ENCODE results near the gene LRRC3B. TPM values are rescaled to one million over a fixed set of nuclear protein-coding genes. Genes with fewer than 3 reads are reported as not detected.

Gene LRRC3B
- polyA plus RNA-seq, 3 donors, result 1.4 to 1.9 (median 1.7) TPM

DNA sequence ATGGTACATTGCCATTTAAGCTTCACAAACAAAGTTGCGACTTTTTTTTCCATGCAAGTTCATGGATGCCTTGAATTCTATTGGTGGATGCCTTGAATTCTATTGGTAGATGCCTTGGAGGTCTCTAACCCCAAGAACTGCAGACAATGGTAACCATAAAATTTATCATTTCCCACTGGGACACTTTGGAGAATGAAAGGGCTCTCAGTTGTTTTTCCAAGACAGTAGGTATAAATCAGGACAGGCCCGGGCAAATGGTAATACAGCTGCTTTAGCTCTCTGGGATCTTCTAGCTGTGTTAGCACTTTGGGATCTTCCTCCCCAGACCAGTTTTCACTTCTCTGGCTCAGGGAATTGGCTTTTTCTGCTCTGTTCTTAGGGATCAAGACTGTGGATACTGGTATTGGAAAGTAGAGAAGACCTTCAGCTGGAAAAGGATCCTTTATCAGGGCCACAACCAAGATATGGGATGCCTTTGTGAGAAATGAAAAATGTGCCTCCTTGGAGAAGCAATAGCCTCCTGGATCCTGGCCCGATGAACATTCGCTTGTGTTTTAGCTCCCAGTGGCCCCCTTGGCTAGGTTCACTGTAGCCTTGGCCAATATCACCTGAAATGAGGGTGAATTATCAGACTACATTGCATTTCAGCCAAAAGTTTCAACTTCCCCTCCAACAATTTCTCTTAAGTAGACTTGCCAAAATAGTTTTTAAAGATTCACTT is 8.3 kb downstream of the LRRC3B start:
- DNase-seq, result no peak

DNA sequence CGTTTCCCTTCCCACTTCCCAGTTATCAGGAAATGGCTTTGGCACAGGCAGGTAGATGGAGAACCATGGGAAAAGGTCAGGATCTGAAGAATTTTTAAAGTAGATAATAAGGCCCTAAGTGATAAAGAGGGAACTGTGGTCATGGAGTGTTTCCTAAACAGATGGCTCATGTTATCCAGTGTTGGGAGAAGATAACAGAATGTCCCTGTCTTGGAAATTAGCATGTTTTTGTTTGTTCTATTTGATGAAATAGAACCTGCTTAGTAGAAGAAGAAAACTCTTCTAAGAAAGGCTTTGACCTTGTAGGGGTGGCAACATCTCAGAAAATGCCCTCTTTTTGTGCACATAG is 8.8 kb downstream of the LRRC3B start:
- no peak for DNase-seq

DNA sequence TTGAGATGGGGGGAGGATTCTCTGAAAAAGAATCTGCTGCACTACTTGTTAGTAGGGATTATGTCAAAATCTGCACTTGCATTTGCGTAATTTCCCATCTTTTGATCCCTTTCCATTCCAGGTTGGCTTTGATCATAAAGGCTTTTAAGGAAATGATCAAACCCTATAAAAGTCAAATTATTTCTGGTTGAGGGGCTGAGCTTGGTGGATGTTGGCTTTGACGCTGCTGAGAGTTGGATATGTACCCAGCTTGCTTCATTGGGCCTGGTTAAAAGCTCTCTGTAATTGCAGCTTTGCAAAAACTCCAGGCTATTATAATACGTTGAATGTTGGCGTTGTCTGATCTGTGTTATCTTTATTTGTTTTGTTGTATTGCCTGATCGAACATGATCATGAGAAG is 12.0 kb downstream of the LRRC3B start:
- no peak for DNase-seq

DNA sequence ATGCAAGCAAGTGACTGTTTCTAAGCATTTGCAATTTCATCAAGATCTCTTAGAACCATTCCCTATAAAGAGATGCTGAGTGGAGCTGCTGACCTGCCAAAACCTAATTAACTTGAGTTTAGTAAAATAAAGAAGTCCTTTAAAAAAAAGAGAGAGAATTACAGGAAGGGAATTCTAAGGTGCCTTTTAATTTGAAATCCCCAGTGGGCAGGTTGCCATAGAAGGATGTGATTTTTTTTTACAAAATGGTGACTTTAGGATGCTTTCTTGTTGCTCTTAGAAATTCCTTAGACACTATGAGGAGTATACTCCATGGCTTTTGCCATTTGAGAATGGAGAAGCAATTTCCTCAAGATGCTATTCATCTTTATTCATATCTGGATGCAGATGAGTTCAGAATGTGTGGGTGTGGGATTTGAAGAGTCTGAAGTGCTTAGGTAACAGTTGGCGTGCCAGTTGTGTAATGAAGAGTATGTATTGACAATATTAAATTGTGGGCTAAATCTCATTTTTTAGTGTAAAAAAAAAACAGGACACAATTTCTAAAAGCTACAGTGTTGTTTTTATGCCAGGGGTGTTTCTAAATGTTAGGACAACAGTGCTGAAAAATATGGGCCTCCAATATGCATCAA is 13.6 kb downstream of the LRRC3B start:
- no peak for DNase-seq

DNA sequence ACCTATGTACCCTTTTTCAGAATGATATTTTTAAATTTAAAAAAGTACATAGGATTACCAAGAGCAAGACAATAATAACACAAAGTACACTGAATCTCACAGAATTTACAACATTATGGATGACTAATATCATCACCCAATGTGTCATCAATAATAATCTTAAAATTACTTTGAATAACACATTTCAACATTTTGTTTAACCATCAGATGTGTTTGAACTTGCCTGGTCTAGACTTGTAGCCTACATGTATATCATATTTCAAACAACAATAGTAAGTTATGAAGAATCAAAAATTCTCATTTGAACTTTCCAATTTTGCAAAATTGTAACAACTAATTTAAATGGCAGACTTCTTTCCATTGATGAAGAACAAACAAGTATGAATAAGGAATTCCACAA is 15.1 kb downstream of the LRRC3B start:
- no peak for DNase-seq

DNA sequence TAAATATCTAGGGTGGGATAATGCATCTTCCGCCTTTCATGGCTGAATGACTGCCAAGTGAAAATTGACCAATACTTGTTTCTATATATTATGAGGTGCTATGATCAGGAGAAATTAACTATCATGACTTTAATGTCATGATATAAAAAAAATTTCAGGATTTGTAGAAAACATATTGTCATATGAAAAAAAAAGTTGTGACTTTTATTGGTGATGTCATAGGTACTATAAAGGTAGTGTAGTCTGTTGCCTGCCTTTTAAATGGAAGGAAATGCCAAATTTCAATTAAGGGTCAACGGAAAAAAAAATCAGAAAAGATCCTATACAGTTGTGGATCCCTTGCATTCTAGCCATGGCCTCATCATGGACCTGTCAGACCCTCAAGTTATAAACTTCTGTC is 15.5 kb downstream of the LRRC3B start:
- no peak for DNase-seq

DNA sequence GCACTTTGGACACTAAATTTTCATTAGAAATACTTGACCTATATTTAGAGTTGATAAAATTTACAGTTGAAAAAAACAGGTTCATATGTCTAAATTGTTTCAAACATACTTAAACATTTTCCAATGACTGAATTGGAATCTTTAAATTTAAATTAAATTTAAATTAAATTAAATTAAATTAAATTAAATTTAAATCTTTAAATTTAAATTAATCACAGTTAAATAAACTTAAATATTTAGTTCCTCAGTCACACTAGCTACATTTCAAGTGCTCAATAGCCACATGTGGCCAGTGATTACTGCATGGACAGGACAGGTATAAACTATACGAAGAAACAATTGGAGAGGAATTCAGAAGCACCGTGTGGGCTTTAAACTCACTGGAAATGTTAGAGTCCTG is 16.8 kb downstream of the LRRC3B start:
- no peak for DNase-seq

DNA sequence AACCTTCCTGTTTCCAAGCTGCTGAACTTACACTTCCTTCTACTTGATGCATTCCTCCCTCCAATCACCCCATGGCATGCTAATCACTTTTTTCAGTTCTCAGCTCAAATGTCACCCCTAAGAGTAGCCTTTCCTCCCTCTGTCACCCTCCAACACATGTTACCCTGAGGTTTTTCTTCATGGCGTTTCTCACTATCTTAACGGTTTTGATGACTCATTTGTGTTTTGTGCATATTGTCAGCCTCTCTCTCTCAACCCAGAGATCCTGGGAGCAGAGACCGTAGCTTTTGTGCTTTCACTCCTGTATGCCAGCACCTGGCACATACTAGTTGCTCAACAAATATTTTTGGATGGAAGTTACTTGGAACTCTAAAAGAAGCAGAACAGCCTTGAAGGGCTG is 24.5 kb downstream of the LRRC3B start:
- no peak for DNase-seq

DNA sequence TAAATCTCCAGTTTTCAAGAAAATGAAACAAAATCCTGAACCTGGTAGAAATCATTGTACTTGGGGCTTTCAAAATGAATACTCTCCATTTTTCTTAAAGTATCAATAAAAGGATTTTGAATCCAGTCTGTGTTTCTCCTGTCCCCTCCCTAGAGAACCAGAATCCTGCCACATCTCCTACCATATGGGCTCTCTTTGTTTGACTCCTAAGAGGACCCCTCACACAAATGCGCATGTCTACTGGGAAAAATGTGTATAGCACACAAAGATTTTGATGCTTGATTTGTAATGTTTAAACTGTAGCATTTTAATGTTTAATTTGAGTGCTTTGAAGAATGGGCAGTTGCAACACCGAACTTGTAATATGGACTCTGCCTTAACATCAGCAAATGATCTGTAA is 25.9 kb downstream of the LRRC3B start:
- DNase-seq, result no peak

DNA sequence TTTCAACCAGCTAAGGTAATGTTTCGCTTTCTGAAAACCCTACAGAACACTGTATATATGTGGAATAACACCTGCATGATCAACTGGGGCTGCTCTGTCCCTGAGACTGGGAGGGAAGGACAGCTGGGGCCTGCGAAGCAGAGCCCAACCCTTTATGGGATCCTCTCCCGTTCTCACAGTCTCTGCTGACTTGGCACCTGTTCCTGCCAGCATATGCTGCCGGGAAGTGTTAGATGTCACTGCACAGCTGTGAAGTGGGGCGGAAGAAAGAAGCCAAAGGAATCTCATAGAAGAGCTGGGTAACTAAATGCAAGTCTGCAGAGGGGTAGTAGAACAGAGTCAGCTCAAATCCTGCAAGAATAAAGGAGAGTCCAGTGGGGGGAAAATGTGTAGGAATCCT is 29.6 kb downstream of the LRRC3B start:
- DNase-seq, result no peak

DNA sequence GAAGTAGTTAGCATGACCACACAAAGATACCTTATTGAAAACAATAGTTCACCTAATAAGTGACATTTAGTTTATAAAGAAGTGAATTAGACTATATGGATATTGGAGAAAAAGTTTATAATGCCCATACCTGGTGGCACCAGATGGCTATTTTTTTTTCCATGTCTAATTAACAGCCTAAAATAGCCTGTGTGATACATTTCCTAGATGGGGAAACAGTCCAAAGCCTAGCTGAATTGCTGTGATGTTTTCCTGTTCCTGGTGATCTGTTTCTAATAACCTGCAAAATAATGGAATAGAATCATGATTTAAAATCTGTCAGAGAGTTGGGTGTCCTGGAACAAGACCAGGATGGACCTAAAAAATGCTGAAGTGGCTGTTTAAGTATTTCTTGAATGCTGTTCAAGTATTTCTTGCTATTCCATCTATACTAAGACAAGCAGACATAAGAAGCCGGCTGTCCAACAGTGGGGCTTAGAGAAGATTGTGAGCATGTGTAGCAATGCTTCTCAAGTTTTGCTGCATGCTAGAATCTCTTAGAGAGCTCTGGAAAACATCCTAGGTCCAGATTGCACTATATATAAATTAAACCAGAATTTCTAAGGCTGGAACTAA is 31.3 kb downstream of the LRRC3B start:
- DNase-seq, result no peak

DNA sequence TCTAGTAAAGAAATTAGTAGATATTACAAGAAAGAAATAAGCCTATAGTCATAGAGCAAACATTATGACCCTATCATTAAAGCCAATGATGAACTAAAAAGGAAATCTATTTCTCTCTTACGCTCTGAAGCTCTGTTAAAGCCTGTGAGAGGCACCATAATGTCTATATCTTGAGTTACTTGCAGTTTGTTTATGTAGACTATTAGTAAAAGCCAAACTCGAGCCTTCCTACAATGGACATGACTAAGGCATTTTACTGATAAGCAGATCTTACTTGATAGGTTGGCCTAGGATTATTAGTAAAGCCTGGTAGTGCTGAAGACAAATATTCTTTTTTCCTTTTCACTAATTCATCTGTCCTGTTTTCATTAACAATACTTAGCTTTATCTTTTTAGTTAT is 32.7 kb downstream of the LRRC3B start:
- no peak for DNase-seq

DNA sequence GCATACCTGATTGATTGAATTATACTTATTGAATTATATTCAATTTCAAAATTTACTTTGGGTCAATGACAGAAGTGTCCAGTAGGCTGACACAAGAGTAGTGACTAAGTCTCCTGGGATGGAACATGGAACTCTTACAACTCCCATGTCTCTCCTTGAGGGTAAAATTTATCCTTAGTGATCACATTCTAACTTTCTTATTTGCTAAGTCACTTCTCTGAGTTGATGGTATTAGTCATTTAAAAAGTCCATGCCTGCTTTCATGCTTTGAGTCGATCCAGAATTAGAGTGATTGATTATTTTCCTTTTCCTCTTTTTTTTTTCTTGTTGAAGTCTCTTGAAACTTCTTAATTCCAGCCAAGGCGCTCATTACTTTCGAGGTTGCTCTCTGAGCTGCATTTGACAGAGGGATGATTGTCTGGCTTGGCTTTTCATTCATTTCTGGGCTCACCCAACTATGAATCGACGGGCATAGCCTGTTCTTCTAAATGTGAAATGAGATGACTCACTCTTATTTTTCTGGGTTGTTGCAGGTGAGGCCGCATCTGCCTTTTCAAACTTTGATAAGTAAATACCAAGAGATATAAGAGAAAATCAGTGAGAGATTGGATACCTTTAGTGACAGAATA is 34.9 kb downstream of the LRRC3B start:
- DNase-seq, result no peak

DNA sequence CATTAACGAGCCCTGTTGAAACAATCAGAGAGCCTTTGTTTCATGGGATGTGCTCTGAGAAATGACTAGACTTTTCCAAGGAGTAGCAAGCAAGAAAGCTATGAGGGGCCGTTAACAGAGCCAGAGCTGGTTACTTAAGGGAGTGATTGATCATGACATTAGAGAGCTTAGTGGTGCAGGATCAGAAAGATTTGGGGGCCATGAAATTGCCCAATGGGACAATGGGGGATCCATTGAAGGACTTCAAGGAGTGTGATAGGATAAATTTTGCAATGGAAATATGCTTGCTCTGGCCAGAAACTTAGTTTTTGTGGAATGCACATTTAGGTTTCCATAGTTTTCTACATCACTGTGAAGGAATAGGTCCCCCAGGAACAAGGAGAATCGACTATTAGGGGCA is 45.6 kb downstream of the LRRC3B start:
- no peak for DNase-seq

DNA sequence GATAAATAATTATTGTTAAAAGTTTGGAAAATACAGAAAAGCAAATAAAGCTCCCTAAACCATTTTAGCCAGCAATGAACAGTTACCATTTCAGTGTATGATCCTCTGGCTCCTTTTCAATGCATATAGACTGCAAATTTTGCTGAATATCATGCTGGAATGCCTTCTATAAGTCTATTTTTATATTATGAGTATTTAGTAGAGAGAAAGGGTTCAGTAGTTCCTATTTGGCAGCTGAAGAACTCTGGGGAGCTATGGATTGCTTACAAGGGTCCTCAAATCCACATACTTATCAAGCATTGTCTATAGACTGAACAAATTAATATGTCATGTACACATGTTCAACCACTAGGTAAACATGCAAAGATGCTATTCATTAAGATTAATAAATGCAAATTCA is 46.1 kb downstream of the LRRC3B start:
- DNase-seq, result no peak

DNA sequence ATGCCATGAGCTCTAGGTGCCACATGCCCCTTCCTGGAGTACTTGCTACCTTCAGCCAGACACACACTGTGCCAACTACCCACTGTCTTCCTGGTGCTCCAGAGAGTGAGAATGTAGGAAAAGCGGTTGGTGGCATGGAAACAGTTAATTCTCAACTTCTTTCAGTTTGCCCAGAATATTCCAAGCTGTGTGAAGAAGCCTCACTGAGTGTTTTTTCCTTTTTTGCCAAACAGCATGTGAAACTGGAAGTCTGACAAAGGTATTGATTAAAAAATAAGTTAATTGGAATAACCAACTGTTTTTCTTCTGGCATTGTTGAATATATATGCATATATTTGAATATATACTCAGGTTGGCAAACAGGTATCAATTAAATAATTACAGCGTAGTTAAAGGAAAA is 52.8 kb downstream of the LRRC3B start:
- DNase-seq, result no peak

DNA sequence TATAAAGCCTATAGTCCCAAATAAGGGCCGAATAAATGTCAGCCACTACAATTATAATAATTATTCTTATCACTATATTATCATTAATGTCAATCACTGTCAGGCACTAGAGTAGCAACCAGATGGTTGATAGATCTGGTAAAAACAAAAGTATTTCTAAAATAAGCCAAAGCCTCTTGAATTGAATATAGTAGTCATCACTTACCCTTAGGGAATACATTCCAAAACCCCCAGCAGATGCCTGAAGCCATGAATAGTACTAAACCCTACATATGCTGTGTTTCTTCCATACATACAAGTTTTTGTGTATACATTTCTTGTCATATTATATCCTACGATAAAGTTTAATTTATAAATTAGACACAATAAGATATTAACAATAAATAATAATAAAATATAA is 59.1 kb downstream of the LRRC3B start:
- no peak for DNase-seq

DNA sequence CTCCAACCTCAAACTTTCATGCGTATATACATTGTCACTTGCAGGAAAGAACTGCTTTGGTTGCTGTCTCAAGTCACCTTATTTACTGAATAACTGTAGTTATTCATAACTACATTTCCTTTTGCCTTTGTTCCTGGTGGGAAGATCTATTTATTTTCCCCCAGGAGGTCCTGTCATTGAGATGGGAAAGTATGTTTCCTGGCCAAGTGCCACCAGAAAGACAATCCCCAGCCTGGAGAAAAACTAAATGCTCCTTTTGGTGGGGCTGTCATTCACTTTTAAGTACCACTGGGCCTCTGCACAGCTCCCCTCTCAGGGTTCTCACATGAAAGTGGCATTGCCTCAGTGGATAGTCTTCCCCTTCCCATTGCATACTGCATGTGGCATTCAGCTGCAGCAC is 59.8 kb downstream of the LRRC3B start:
- no peak for DNase-seq

DNA sequence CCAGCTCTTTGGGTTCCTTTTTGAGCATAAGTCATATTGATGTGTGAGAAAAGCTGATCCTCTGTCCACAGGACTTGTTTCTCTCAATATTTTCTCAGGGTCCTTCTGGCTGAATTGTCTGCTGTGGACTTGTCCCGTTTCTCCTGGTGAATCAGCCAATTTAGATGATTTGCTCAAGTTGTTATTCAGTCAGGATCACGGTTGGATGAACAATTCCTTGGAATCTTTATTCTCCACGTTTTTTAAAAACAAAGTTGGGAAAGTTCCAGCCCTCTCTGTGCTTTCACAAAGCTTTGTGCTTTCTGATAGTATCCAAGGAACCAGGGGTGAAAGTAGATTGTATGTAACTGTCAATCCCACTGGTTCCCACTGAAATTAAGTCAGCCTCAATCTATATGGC is 61.3 kb downstream of the LRRC3B start:
- no peak for DNase-seq

DNA sequence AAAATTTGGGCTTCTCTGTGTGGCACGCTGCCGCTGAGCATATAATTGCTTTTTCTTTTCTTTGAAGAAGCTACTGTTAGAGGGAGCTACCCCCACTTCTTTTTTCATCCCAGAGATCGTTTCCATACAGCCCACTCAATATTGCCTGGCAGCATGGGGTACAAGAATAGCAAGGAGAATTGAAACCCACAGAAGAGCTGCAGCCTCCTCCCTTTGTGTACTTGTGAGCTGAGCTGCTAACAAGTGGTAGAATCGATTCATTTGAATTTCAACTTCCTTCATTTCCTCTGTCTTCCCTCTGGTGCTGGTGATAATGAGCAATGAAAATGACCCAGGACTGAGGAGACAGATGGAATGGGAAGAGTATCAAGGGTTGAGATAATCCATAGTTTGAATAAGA is 64.9 kb downstream of the LRRC3B start:
- DNase-seq, result no peak

DNA sequence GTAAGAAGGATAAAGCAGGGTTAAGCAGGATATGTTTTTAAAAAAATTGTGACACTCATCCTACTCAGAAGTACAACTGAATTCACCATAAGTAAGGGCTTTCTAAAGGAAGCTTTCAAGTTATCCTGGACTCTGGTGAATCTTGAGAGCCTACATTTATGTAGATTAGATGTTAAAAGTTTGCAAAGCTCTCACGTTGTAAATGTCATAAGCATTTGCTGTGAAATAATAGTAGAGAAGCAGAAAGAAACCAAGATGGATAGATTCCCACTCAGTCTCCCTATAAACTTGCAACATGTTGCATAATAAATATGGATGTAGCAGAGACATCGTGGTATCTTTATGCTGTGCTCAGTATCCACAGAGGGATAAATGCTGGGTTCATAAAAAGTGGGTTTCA is 77.0 kb downstream of the LRRC3B start:
- DNase-seq, result no peak

DNA sequence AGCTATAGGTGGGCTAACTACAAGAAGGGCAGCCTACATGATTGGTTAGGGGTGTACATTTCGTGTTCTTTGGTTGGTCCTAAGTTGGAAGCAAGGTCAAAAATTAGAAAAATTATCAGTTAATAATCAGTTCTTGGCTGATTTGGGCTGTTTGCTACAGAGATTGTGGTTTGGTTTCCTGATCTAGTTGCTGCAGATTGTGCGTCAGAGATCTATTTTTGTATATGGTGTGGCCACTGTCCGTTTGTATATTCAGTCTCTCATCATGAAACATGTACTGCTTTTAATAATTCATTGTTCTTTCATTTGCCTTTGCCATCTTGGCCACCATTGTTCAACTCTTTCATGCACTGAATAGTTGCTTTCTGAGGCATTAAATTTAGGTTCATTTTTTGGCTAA is 80.9 kb downstream of the LRRC3B start:
- DNase-seq, result no peak

DNA sequence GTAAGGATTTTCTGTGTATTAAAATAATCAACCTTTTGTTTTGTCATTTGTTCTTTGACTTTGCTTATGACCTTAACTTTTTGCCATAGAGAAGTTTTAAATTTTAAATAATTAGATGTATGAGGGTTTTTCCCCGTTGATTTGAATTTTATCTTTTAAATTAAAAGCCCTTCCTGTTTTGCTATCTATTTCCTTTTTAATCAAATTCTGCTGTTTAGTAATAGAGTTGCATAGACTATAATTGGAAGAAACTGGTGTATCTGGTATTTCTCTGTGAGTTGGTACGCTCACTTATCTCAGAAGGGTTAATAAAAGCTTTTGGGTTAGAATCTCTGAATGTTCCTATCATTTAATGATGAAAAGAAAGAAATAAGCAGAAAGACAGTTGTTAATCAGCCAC is 82.2 kb downstream of the LRRC3B start:
- DNase-seq, result no peak

Data from renal pelvis (tissue), 4 donors.